ENCODE data around the gene SHOC2.

The SHOC2 gene

GRCh38 chr10:110881905-110882304, 37.5 kb upstream of the SHOC2 start:
- Histone ChIP-seq H3K9me3 (ENCODE audit: control insufficient read depth, low read length) (no peaks in the 10 kb centered on the region), H3K4me1 (ENCODE audit: control insufficient read depth, insufficient read depth, low read length) (peaks cover 7% of the 10 kb centered on the region), H3K4me3 (ENCODE audit: low read length) (no peak overlapping the region), H3K27me3 (replicated peaks; ENCODE audit: control insufficient read depth, insufficient read depth, low read length) (no peaks in the 10 kb centered on the region), H3K36me3 (ENCODE audit: control insufficient read depth, insufficient read depth, low read length, severe bottlenecking) (peaks cover 97% of the 10 kb centered on the region), H3K9ac (ENCODE audit: low read length) (no peak overlapping the region)
- no peak for DNase-seq (ENCODE audit: low read depth)

GRCh38 chr10:110883924-110884323, 35.5 kb upstream of the SHOC2 start:
- H3K9me3 ChIP-seq (ENCODE audit: control insufficient read depth, low read length): no peaks in the 10 kb centered on the region
- no peak overlapping the region for H3K9ac ChIP-seq (ENCODE audit: low read length)
- no peak overlapping the region for H3K4me3 ChIP-seq (ENCODE audit: low read length)
- peaks cover 96% of the 10 kb centered on the region for H3K36me3 ChIP-seq (ENCODE audit: control insufficient read depth, insufficient read depth, low read length, severe bottlenecking)
- H3K4me1 ChIP-seq (ENCODE audit: control insufficient read depth, insufficient read depth, low read length): peaks cover 7% of the 10 kb centered on the region
- DNase-seq (ENCODE audit: low read depth): no peak
- H3K27me3 ChIP-seq (replicated peaks; ENCODE audit: control insufficient read depth, insufficient read depth, low read length): no peaks in the 10 kb centered on the region

- Histone ChIP-seq H3K9ac (ENCODE audit: low read length) (no peak overlapping the region), H3K36me3 (ENCODE audit: control insufficient read depth, insufficient read depth, low read length, severe bottlenecking) (peaks cover 95% of the 10 kb centered on the region), H3K4me3 (ENCODE audit: low read length) (no peak overlapping the region), H3K27me3 (replicated peaks; ENCODE audit: control insufficient read depth, insufficient read depth, low read length) (no peaks in the 10 kb centered on the region), H3K9me3 (ENCODE audit: control insufficient read depth, low read length) (no peaks in the 10 kb centered on the region), H3K4me1 (ENCODE audit: control insufficient read depth, insufficient read depth, low read length) (peaks cover 15% of the 10 kb centered on the region)
- no peak for DNase-seq (ENCODE audit: low read depth)
Observed at GRCh38 chr10:110885932-110886674, 33.3 kb upstream of the SHOC2 start.

GRCh38 chr10:110887560-110887959, 31.8 kb upstream of the SHOC2 start:
- Histone ChIP-seq H3K9ac (ENCODE audit: low read length) (no peak overlapping the region), H3K4me3 (ENCODE audit: low read length) (no peak overlapping the region), H3K27me3 (replicated peaks; ENCODE audit: control insufficient read depth, insufficient read depth, low read length) (no peaks in the 10 kb centered on the region), H3K36me3 (ENCODE audit: control insufficient read depth, insufficient read depth, low read length, severe bottlenecking) (peaks cover 95% of the 10 kb centered on the region), H3K9me3 (ENCODE audit: control insufficient read depth, low read length) (no peaks in the 10 kb centered on the region), H3K4me1 (ENCODE audit: control insufficient read depth, insufficient read depth, low read length) (peaks cover 8% of the 10 kb centered on the region)
- no peak for DNase-seq (ENCODE audit: low read depth)

GRCh38 chr10:110892602-110893288, 26.7 kb upstream of the SHOC2 start:
- Histone ChIP-seq H3K4me1 (ENCODE audit: control insufficient read depth, insufficient read depth, low read length) (peaks cover 25% of the 10 kb centered on the region), H3K36me3 (ENCODE audit: control insufficient read depth, insufficient read depth, low read length, severe bottlenecking) (peaks cover 86% of the 10 kb centered on the region), H3K9me3 (ENCODE audit: control insufficient read depth, low read length) (no peaks in the 10 kb centered on the region), H3K9ac (ENCODE audit: low read length) (no peak overlapping the region), H3K27me3 (replicated peaks; ENCODE audit: control insufficient read depth, insufficient read depth, low read length) (no peaks in the 10 kb centered on the region), H3K4me3 (ENCODE audit: low read length) (no peak overlapping the region)
- DNase-seq (ENCODE audit: low read depth): no peak

GRCh38 chr10:110893559-110894179, 25.7 kb upstream of the SHOC2 start:
- Histone ChIP-seq H3K36me3 (ENCODE audit: control insufficient read depth, insufficient read depth, low read length, severe bottlenecking) (peaks cover 85% of the 10 kb centered on the region), H3K4me1 (ENCODE audit: control insufficient read depth, insufficient read depth, low read length) (peaks cover 33% of the 10 kb centered on the region), H3K4me3 (ENCODE audit: low read length) (no peak overlapping the region), H3K9me3 (ENCODE audit: control insufficient read depth, low read length) (no peaks in the 10 kb centered on the region), H3K27me3 (replicated peaks; ENCODE audit: control insufficient read depth, insufficient read depth, low read length) (no peaks in the 10 kb centered on the region), H3K9ac (ENCODE audit: low read length) (no peak overlapping the region)
- peak; percentile 82 for DNase-seq (ENCODE audit: low read depth)

- H3K4me3 ChIP-seq (ENCODE audit: low read length): no peak overlapping the region
- H3K27me3 ChIP-seq (replicated peaks; ENCODE audit: control insufficient read depth, insufficient read depth, low read length): no peaks in the 10 kb centered on the region
- H3K9ac ChIP-seq (ENCODE audit: low read length): no peak overlapping the region
- no peaks in the 10 kb centered on the region for H3K9me3 ChIP-seq (ENCODE audit: control insufficient read depth, low read length)
- peaks cover 31% of the 10 kb centered on the region for H3K4me1 ChIP-seq (ENCODE audit: control insufficient read depth, insufficient read depth, low read length)
- DNase-seq (ENCODE audit: low read depth): no peak
- H3K36me3 ChIP-seq (ENCODE audit: control insufficient read depth, insufficient read depth, low read length, severe bottlenecking): peaks cover 85% of the 10 kb centered on the region
Observed at GRCh38 chr10:110897184-110897583, 22.2 kb upstream of the SHOC2 start.

GRCh38 chr10:110898391-110898790, 21.0 kb upstream of the SHOC2 start:
- DNase-seq (ENCODE audit: low read depth): peak; percentile 13
- H3K36me3 ChIP-seq (ENCODE audit: control insufficient read depth, insufficient read depth, low read length, severe bottlenecking): peaks cover 74% of the 10 kb centered on the region

GRCh38 chr10:110900983-110901382, 18.4 kb upstream of the SHOC2 start:
- Histone ChIP-seq H3K9ac (ENCODE audit: low read length) (no peak overlapping the region), H3K4me3 (ENCODE audit: low read length) (no peak overlapping the region), H3K36me3 (ENCODE audit: control insufficient read depth, insufficient read depth, low read length, severe bottlenecking) (peaks cover 50% of the 10 kb centered on the region), H3K9me3 (ENCODE audit: control insufficient read depth, low read length) (no peaks in the 10 kb centered on the region), H3K27me3 (replicated peaks; ENCODE audit: control insufficient read depth, insufficient read depth, low read length) (no peaks in the 10 kb centered on the region), H3K4me1 (ENCODE audit: control insufficient read depth, insufficient read depth, low read length) (peaks cover 39% of the 10 kb centered on the region)
- DNase-seq (ENCODE audit: low read depth): no peak

More at GRCh38 chr10:110898391-110898790, 21.0 kb upstream of the SHOC2 start:
- no peaks in the 10 kb centered on the region for H3K9me3 ChIP-seq (ENCODE audit: control insufficient read depth, low read length)
- H3K4me3 ChIP-seq (ENCODE audit: low read length): no peak overlapping the region
- peak overlapping the region; percentile 13 for H3K9ac ChIP-seq (ENCODE audit: low read length)
- H3K4me1 ChIP-seq (ENCODE audit: control insufficient read depth, insufficient read depth, low read length): peaks cover 41% of the 10 kb centered on the region
- H3K27me3 ChIP-seq (replicated peaks; ENCODE audit: control insufficient read depth, insufficient read depth, low read length): no peaks in the 10 kb centered on the region

GRCh38 chr10:110901954-110902819, 17.2 kb upstream of the SHOC2 start:
- H3K4me3 ChIP-seq (ENCODE audit: low read length): no peak overlapping the region
- peaks cover 41% of the 10 kb centered on the region for H3K36me3 ChIP-seq (ENCODE audit: control insufficient read depth, insufficient read depth, low read length, severe bottlenecking)
- peaks cover 27% of the 10 kb centered on the region for H3K4me1 ChIP-seq (ENCODE audit: control insufficient read depth, insufficient read depth, low read length)
- DNase-seq (ENCODE audit: low read depth): peak; percentile 62
- no peaks in the 10 kb centered on the region for H3K9me3 ChIP-seq (ENCODE audit: control insufficient read depth, low read length)
- no peaks in the 10 kb centered on the region for H3K27me3 ChIP-seq (replicated peaks; ENCODE audit: control insufficient read depth, insufficient read depth, low read length)
- H3K9ac ChIP-seq (ENCODE audit: low read length): no peak overlapping the region
